AG10803 (cell line): ENCODE data around the gene THOC7.

Source experiments
- DNase-seq: peaks from one replicate; pipeline ENCODE4 v3.0.0; 2010; ENCODE audit warnings: low read depth
- H3K4me3 ChIP-seq: 2 replicates; pipeline ENCODE4 v1.5.1; 2011; ENCODE audit warnings: mild to moderate bottlenecking, low read length, control low read depth
- TF ChIP-seq, protein P1 (sequence below): conservative IDR thresholded peaks from 2 replicates; pipeline ENCODE4 v1.5.1; 2011; ENCODE audit warnings: mild to moderate bottlenecking, low read length, control low read depth, inconsistent platforms

Gene THOC7

DNA sequence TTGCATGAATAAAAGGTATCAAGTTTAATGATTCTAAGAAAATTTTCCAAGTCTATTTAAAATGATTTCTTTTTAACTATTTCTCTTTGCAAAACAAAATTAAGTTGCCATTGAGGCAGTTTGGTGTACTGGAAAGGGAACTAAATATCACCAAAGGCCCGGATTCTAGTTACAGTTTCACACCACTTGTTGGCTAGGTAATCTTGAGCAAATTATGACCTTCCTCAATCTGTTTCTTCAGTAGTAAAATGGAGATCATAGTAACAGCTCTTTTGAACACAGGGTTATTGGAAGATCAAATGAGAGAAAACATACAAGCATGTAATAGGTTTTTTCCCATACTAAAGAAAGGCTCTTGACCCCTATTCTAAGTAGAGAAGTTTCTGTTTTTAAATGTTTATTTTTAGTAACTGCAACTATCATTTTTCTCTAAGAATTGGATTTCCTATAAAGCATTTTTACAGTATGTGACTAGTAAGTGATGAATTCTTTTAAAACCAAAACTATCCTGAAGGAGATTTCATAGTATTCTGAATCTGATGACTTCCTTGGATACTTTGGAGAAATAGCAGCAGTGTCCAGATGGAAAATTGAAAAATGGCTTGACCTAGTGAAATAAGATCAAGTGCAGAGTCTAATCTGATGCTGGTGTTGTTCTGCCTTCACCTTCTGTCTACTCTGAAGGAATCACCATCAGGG is 32.9 kb upstream of the THOC7 start:
- H3K4me3 ChIP-seq = no peak overlapping the region
- TF ChIP-seq, protein P1, sequence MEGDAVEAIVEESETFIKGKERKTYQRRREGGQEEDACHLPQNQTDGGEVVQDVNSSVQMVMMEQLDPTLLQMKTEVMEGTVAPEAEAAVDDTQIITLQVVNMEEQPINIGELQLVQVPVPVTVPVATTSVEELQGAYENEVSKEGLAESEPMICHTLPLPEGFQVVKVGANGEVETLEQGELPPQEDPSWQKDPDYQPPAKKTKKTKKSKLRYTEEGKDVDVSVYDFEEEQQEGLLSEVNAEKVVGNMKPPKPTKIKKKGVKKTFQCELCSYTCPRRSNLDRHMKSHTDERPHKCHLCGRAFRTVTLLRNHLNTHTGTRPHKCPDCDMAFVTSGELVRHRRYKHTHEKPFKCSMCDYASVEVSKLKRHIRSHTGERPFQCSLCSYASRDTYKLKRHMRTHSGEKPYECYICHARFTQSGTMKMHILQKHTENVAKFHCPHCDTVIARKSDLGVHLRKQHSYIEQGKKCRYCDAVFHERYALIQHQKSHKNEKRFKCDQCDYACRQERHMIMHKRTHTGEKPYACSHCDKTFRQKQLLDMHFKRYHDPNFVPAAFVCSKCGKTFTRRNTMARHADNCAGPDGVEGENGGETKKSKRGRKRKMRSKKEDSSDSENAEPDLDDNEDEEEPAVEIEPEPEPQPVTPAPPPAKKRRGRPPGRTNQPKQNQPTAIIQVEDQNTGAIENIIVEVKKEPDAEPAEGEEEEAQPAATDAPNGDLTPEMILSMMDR = no peak
- peak; percentile 34 for DNase-seq

DNA sequence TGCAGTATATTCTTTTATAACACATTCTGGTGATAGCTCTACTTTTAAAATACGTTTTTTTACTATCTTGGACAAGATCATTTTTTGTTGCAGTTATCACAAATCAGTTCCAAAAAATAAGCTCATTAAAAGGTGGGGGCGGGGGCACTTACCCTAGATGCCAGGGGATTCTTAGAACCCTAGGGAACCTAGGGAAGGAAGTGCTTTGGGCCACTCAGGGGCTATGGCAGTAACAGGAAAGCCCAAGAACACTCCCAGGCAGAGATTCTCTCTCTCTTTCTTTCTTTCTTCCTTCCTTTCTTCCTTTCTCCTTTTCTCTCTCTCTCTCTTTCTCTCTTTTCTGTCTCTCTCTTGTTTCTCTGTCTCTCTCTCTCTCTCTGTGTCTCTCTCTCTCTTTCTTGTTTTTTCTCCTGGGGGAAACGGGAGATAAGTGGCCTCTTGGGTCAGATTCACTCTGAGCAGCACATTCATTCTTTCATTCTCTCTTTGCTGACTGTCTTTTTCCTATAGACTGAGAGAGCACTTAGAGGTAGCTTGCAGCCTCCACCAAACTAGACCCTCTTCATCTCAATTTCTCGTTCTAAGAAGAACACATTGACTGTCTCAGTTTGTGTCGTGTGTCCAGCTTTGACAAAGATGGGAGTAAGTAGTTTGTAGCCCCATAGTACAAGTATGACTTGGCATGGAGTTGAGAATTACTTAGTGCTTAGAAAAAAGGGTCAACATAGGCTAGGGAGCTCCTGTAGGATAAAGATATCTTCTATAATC is 32.0 kb upstream of the THOC7 start:
- no peak overlapping the region for H3K4me3 ChIP-seq
- no peak for DNase-seq
- TF ChIP-seq, protein P1 = no peak

DNA sequence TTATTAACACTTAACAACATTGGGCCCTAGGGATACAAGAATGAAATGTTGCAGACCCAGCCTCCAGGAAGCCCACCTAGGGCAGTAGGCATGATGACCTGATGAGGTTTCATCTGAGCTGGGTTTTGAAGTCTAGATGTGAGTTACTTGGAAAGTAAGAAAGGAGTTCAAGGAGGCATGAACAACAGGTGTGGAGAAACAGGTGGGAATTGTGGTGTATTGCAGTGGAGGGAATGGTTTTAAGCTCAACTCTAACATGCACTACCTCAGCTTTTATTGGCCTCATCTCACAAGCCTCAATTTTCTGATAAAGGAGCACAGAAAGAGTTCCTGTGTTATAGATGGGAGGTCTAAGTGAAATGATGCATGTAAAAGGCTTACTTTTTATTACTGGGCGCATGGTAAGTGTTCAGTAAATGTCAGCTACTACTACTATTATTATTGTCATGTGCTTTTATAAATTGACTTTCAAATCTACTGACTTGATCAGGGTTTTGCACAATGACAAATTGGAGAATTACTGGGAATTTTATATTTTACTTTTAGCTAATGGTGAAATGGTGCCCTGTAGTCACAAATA is 29.3 kb upstream of the THOC7 start:
- H3K4me3 ChIP-seq = no peak overlapping the region
- DNase-seq = no peak
- TF ChIP-seq, protein P1 = no peak

DNA sequence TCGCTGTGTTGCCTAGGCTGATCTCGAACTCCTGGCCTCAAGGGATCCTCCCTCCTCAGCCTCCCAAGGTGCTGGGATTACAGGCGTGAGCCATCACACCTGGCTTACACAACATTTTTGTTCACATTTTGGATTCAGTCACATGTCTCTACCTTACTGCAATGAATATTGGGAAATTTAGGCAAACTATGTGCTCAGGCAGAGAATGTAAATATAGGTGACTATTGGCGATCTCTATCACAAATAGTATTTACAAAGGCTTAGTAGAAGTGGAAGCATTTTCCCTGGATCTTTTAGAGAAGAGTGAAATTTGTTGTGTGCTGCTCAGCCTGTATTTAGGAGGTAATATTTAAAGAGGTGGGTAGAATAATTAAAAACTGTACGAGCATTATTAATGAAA is 27.9 kb upstream of the THOC7 start:
- TF ChIP-seq, protein P1 = no peak
- no peak overlapping the region for H3K4me3 ChIP-seq
- no peak for DNase-seq

DNA sequence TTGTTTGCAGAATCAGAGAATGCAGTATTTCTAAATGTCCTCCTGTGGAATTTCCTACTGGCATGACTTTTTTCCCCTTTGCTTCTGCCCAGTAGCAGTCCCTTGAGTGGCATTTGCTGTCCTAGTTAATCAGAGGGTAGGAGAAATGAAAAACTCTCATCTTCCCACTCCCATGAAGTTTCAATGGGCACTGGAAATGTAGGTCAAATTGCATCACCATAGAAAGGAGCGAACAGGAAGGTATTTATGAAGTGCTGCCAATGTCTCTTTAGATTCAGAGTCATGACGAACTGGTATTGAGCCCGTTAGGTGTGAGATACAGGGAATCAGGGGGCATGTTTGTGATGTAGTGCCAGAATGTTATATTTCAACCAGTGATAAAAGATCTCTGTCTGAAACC is 23.3 kb upstream of the THOC7 start:
- no peak overlapping the region for H3K4me3 ChIP-seq
- TF ChIP-seq, protein P1 = no peak
- DNase-seq = no peak

DNA sequence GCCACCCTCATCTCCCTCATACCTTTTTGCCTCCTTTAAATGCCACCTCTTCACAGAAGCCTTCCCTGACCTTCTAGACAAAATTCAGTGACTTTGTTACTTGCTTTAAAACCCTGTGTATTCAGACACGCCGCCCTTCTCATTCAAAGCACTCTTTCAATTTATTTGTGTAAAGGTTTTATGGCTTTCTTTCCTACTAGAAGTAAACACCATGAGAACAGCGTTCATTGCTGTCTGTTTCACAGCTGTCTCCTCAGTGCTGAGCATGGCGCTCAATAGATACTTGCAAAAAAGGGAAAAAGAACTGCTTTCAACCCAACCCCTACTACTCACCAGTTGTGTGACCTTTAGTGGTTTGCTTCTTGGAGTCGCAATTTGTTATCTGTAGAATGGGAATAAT is 17.0 kb upstream of the THOC7 start:
- no peak for DNase-seq
- H3K4me3 ChIP-seq = no peak overlapping the region
- TF ChIP-seq, protein P1 = no peak
